GM06990 (cell line): Measurements from ENCODE around the gene CS.
"Not testable (repeated sequence)": the region's sequence is repeated elsewhere in the genome, so short reads cannot be mapped to it uniquely, and the experiment has no call there.

Experiments used
- DNase-seq: peaks from one replicate; pipeline ENCODE4 v3.0.0-alpha.2; 2011; ENCODE audit not compliant: insufficient read length; ENCODE audit errors: extremely low read depth
- H3K27me3 ChIP-seq: replicated peaks from 2 replicates; pipeline ENCODE4 v1.6.0; 2011; ENCODE audit warnings: low read length; ENCODE audit not compliant: control insufficient read depth, insufficient read depth
- H3K36me3 ChIP-seq: 2 replicates; pipeline ENCODE4 v1.5.1; 2011; ENCODE audit warnings: low read length; ENCODE audit not compliant: control insufficient read depth, insufficient read depth
- H3K4me3 ChIP-seq: replicated peaks from 2 replicates; pipeline ENCODE4 v1.5.1; 2011; ENCODE audit warnings: low read depth, mild to moderate bottlenecking, control low read depth, low read length
- CTCF ChIP-seq: IDR thresholded peaks from 2 replicates; pipeline ENCODE4 v1.5.1; 2011; ENCODE audit warnings: low read length, control low read depth, mild to moderate bottlenecking, inconsistent platforms; ENCODE audit not compliant: insufficient read depth, poor library complexity, severe bottlenecking

CS gene

GRCh38 chr12:56324206-56324605 lies 24.1 kb upstream of the CS start:
- no peak overlapping the region for H3K4me3 ChIP-seq
- no peak for DNase-seq
- TF ChIP-seq CTCF: no peak
- H3K36me3 ChIP-seq: peaks cover 25% of the 10 kb centered on the region
- no peaks in the 10 kb centered on the region for H3K27me3 ChIP-seq

- H3K4me3 ChIP-seq, DNase-seq, H3K27me3 ChIP-seq: not testable (repeated sequence)
- peaks cover 19% of the 10 kb centered on the region for H3K36me3 ChIP-seq
Observed at GRCh38 chr12:56321610-56322009, 21.5 kb upstream of the CS start.

- TF ChIP-seq CTCF: no peak
- no peak for DNase-seq
- H3K36me3 ChIP-seq: peaks cover 17% of the 10 kb centered on the region
- no peak overlapping the region for H3K4me3 ChIP-seq
- no peaks in the 10 kb centered on the region for H3K27me3 ChIP-seq
Observed at GRCh38 chr12:56321027-56321426, 20.9 kb upstream of the CS start.

GRCh38 chr12:56317675-56318074 lies 17.5 kb upstream of the CS start:
- no peak for DNase-seq
- Histone ChIP-seq H3K36me3 (peaks cover 16% of the 10 kb centered on the region), H3K4me3 (no peak overlapping the region), H3K27me3 (no peaks in the 10 kb centered on the region)
- TF ChIP-seq CTCF: no peak

GRCh38 chr12:56315622-56316473 lies 15.7 kb upstream of the CS start, which contains the start of gene CNPY2:
TSS of gene CNPY2 (minus strand) at chr12:56315988. CDS start at chr12:56315217, 771 bp downstream.
- DNase-seq: peak; percentile 97
- peaks cover 15% of the 10 kb centered on the region for H3K36me3 ChIP-seq
- TF ChIP-seq CTCF: peak; percentile 21
- H3K4me3 ChIP-seq: peak within 1 kb of the TSS; percentile 92
- H3K27me3 ChIP-seq: no peaks in the 10 kb centered on the region

GRCh38 chr12:56315249-56315621 lies 15.1 kb upstream of the CS start:
- Histone ChIP-seq H3K4me3 (peak overlapping the region; percentile 92), H3K36me3 (peaks cover 17% of the 10 kb centered on the region), H3K27me3 (no peaks in the 10 kb centered on the region)
- no peak for TF ChIP-seq CTCF
- no peak for DNase-seq
